Astrocyte (in vitro differentiated cells and primary cell): ENCODE measurements around the gene SREBF2. TPM values are rescaled to one million over a fixed set of nuclear protein-coding genes. Genes with fewer than 3 reads are reported as not detected.

Experiments
- DNase-seq: peaks from one replicate; pipeline ENCODE4 v3.0.0-alpha.2; 2010; ENCODE audit warnings: low read depth
- FAIRE-seq: peaks from 2 replicates; lab custom pipeline; 2011; peaks lifted over from hg19 to GRCh38; lab: Jason Lieb, UNC
- H2AFZ ChIP-seq: 2 replicates; pipeline ENCODE4 v1.6.0; 2012; ENCODE audit warnings: low read depth, low read length, inconsistent platforms
- H3K27ac ChIP-seq: 2 replicates; pipeline ENCODE4 v1.5.1; 2011; ENCODE audit warnings: low read depth, low read length, inconsistent platforms
- H3K27me3 ChIP-seq: 2 replicates; pipeline ENCODE4 v1.6.0; 2011; ENCODE audit warnings: low read length, inconsistent platforms; ENCODE audit not compliant: insufficient read depth
- H3K36me3 ChIP-seq: 2 replicates; pipeline ENCODE4 v1.5.1; 2011; ENCODE audit warnings: low read length, inconsistent platforms; ENCODE audit not compliant: insufficient read depth
- H3K4me1 ChIP-seq: 2 replicates; pipeline ENCODE4 v1.5.1; 2011; ENCODE audit warnings: low read length, inconsistent platforms; ENCODE audit not compliant: insufficient read depth
- H3K4me2 ChIP-seq: 2 replicates; pipeline ENCODE4 v1.6.0; 2012; ENCODE audit warnings: low read length, inconsistent platforms
- H3K4me3 ChIP-seq: 2 replicates; pipeline ENCODE4 v1.5.1; 2011; ENCODE audit warnings: low read depth, mild to moderate bottlenecking, low read length, inconsistent platforms; ENCODE audit not compliant: insufficient read depth
- H3K79me2 ChIP-seq: 2 replicates; pipeline ENCODE4 v1.6.0; 2012; ENCODE audit warnings: mild to moderate bottlenecking, low read length, inconsistent platforms; ENCODE audit not compliant: insufficient read depth
- H3K9ac ChIP-seq: 2 replicates; pipeline ENCODE4 v1.6.0; 2012; ENCODE audit warnings: mild to moderate bottlenecking, low read length, inconsistent platforms
- H3K9me3 ChIP-seq: 2 replicates; pipeline ENCODE4 v1.5.1; 2012; ENCODE audit warnings: low read depth, mild to moderate bottlenecking, low read length, inconsistent platforms; ENCODE audit not compliant: insufficient read depth
- H4K20me1 ChIP-seq: 2 replicates; pipeline ENCODE4 v1.6.0; 2012; ENCODE audit warnings: low read length, inconsistent platforms; ENCODE audit not compliant: insufficient read depth
- H3K27ac Mint-ChIP-seq: one replicate; pipeline ENCODE4 v1.8.0; 2021; ENCODE audit warnings: mild to moderate bottlenecking, mixed read lengths; ENCODE audit not compliant: unreplicated experiment
- H3K27me3 Mint-ChIP-seq: one replicate; pipeline ENCODE4 v1.8.0; 2021; ENCODE audit warnings: low read depth, mixed read lengths; ENCODE audit not compliant: unreplicated experiment
- H3K36me3 Mint-ChIP-seq: one replicate; pipeline ENCODE4 v1.8.0; 2021; ENCODE audit warnings: low read depth, mixed read lengths; ENCODE audit not compliant: unreplicated experiment
- H3K4me1 Mint-ChIP-seq: one replicate; pipeline ENCODE4 v1.8.0; 2021; ENCODE audit warnings: low read depth, mixed read lengths; ENCODE audit not compliant: unreplicated experiment
- H3K4me3 Mint-ChIP-seq: one replicate; pipeline ENCODE4 v1.8.0; 2021; ENCODE audit warnings: mild to moderate bottlenecking, moderate library complexity, mixed read lengths; ENCODE audit not compliant: unreplicated experiment
- H3K9me3 Mint-ChIP-seq: one replicate; pipeline ENCODE4 v1.8.0; 2021; ENCODE audit warnings: mild to moderate bottlenecking, mixed read lengths; ENCODE audit not compliant: unreplicated experiment
- CTCF ChIP-seq: IDR thresholded peaks from 2 replicates; pipeline ENCODE4 v1.5.1; 2011; ENCODE audit warnings: low read depth, mild to moderate bottlenecking, inconsistent platforms, low read length, moderate library complexity; ENCODE audit not compliant: insufficient read depth
- EZH2 ChIP-seq: IDR thresholded peaks from 2 replicates; pipeline ENCODE4 v1.6.1; 2012; ENCODE audit warnings: mild to moderate bottlenecking, low read length, inconsistent platforms; ENCODE audit not compliant: insufficient read depth
- total RNA-seq: library from RNA; stranded (reverse); gene quantifications from 2 replicates; pipeline ENCODE4 v1.2.1, GENCODE V29; 2021

The SREBF2 gene
- total RNA-seq, 1 donor from 2014 or later, result 83.9 TPM

- H3K9me3 ChIP-seq, result no peaks in the 10 kb centered on the region
- H4K20me1 ChIP-seq, result peaks cover 31% of the 10 kb centered on the region
- no peak overlapping the region for H3K27ac ChIP-seq
- peaks cover 15% of the 10 kb centered on the region for H3K36me3 ChIP-seq
- Mint-ChIP-seq H3K27me3 (no peaks in the 10 kb centered on the region), H3K27ac (no peak overlapping the region), H3K4me1 (no peaks in the 10 kb centered on the region), H3K4me3 (no peak overlapping the region), H3K36me3 (peaks cover 14% of the 10 kb centered on the region), H3K9me3 (no peaks in the 10 kb centered on the region)
- no peak for TF ChIP-seq EZH2
- TF ChIP-seq CTCF, result no peak
- H2AFZ ChIP-seq, result no peak overlapping the region
- no peaks in the 10 kb centered on the region for H3K79me2 ChIP-seq
- no peak overlapping the region for H3K4me2 ChIP-seq
- no peak overlapping the region for H3K9ac ChIP-seq
- no peak overlapping the region for H3K4me3 ChIP-seq
- no peaks in the 10 kb centered on the region for H3K27me3 ChIP-seq
- DNase-seq, result no peak
- no peak for FAIRE-seq
- H3K4me1 ChIP-seq, result no peaks in the 10 kb centered on the region
Measured at GRCh38 chr22:41899110-41899509, 66.2 kb downstream of the SREBF2 start.

- DNase-seq, result no peak
- peaks cover 14% of the 10 kb centered on the region for H3K36me3 Mint-ChIP-seq
Measured at GRCh38 chr22:41899992-41900651, 67.2 kb downstream of the SREBF2 start.

More at GRCh38 chr22:41899992-41900651, 67.2 kb downstream of the SREBF2 start:
- Mint-ChIP-seq H3K27ac (no peak overlapping the region), H3K4me1 (no peaks in the 10 kb centered on the region), H3K4me3 (no peak overlapping the region), H3K9me3 (no peaks in the 10 kb centered on the region), H3K27me3 (no peaks in the 10 kb centered on the region)
- no peaks in the 10 kb centered on the region for H3K79me2 ChIP-seq
- H4K20me1 ChIP-seq, result peaks cover 35% of the 10 kb centered on the region
- no peaks in the 10 kb centered on the region for H3K4me1 ChIP-seq
- no peak overlapping the region for H3K4me2 ChIP-seq
- no peak for TF ChIP-seq EZH2
- TF ChIP-seq CTCF, result no peak
- no peaks in the 10 kb centered on the region for H3K9me3 ChIP-seq
- H3K9ac ChIP-seq, result no peak overlapping the region
- H3K36me3 ChIP-seq, result peaks cover 12% of the 10 kb centered on the region
- no peak overlapping the region for H2AFZ ChIP-seq
- H3K27ac ChIP-seq, result no peak overlapping the region
- no peak overlapping the region for H3K4me3 ChIP-seq
- no peak for FAIRE-seq
- H3K27me3 ChIP-seq, result no peaks in the 10 kb centered on the region
